Gastrocnemius medialis (tissue), 4 donors: Measurements from ENCODE around the gene ZNF750.

Experiments
- POLR2A ChIP-seq, 2 donors: fragments of 450-650 bp; IDR thresholded peaks; one replicate each; pipeline ENCODE4 v1.6.1; 2017; ENCODE audit warnings: antibody characterized with exemption in 2 of 2, mild to moderate bottlenecking in 2 of 2, moderate library complexity in 2 of 2
- TF ChIP-seq, protein P1 (sequence below), 5 experiments: fragments of 450-650 bp in 3 of 5; fragments of 200-600 bp in 2 of 5; sonication (generic) in 2 of 5; IDR thresholded peaks in 4 of 5; conservative IDR thresholded peaks in 1 of 5; 1 replicate in 4 of 5; 2 replicates in 1 of 5; pipeline ENCODE4 v1.5.1; 2016 to 2019; ENCODE audit warnings: antibody characterized with exemption in 5 of 5, mild to moderate bottlenecking in 3 of 5, moderate library complexity in 3 of 5

DNA sequence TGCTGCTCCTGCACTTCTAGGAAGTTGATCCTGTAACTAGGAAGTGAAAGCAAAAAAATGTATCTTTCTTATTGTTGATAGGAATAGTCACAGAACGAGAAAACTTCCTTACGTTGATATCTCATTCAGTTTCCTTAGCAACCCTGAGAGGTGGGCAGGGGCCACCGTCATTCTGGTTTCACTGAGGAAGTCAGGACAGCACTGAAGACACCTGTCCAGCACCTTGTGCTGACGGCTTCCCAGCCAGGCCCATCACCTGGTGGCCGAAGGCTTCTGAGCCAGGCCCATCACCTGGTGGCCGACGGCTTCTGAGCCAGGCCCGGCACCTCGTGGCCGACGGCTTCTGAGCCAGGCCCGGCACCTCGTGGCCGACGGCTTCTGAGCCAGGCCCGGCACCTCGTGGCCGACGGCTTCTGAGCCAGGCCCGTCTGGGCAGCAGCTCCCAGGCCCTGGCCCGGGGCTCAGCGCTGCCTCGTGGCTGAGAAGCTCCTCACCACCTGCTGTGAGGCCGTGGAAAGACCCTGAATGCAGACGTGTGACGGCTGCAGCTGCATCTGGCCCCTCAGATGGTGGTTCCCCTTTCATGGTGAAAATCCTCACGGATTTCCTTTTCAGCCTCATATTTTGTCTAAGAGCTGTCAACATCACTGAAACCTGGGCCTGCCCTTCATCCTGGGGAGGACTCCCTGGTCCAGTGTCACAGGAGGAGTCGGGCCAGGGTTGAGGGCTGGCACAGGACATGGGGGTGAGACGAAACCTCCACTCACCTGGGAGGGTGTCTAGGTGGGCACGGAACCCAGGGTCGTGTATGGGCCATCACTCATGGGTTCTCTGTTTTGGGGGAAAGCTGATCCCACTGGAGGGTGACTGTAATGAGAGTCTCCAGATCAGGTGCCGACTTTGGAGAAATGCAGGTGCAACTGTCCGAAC is 33.0 kb upstream of the ZNF750 start:
- TF ChIP-seq, protein P1, sequence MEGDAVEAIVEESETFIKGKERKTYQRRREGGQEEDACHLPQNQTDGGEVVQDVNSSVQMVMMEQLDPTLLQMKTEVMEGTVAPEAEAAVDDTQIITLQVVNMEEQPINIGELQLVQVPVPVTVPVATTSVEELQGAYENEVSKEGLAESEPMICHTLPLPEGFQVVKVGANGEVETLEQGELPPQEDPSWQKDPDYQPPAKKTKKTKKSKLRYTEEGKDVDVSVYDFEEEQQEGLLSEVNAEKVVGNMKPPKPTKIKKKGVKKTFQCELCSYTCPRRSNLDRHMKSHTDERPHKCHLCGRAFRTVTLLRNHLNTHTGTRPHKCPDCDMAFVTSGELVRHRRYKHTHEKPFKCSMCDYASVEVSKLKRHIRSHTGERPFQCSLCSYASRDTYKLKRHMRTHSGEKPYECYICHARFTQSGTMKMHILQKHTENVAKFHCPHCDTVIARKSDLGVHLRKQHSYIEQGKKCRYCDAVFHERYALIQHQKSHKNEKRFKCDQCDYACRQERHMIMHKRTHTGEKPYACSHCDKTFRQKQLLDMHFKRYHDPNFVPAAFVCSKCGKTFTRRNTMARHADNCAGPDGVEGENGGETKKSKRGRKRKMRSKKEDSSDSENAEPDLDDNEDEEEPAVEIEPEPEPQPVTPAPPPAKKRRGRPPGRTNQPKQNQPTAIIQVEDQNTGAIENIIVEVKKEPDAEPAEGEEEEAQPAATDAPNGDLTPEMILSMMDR (IDR thresholded peaks at IDR 0.05 in 4 of 5, conservative IDR thresholded peaks at IDR 0.05 in 1 of 5), result no peak
- TF ChIP-seq POLR2A (IDR thresholded peaks at IDR 0.05), result no peak
